Measurements from ENCODE around the gene PRF1. TPM values are rescaled to one million over a fixed set of nuclear protein-coding genes. Genes with fewer than 3 reads are reported as not detected.
"Not testable (repeated sequence)": the region's sequence is repeated elsewhere in the genome, so short reads cannot be mapped to it uniquely, and the experiment has no call there.

PRF1 gene
- total RNA-seq, 1 donor from 2014 or later, result not detected

DNA sequence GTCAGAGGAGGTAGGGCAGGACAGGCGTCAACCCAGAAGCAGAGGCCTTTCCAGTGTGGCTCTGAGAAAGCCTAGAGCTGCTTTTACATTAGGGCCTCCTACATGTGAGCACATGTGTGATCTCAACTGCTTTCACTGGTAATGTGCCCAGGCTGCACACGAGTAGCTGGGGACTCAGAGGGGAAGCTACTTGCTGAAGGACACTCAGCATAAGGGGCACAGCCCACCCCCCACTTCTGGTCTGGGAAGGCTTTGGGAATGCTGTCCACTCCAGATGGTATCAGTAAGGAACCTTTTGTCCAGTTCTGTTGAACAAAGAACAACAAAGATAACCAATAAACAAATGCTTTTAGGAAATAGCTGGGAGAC is 18.9 kb downstream of the PRF1 start:
- no peak for DNase-seq (ENCODE audit: low spot score)
- Mint-ChIP-seq H3K36me3 (ENCODE audit: low read depth) (no peaks in the 10 kb centered on the region), H3K27ac (ENCODE audit: unreplicated experiment) (no peak overlapping the region), H3K4me1 (ENCODE audit: low read depth) (peaks cover 21% of the 10 kb centered on the region), H3K4me3 (ENCODE audit: unreplicated experiment) (no peak overlapping the region), H3K27me3 (ENCODE audit: low read depth) (peaks cover 4% of the 10 kb centered on the region), H3K9me3 (ENCODE audit: low read depth) (no peaks in the 10 kb centered on the region)
- TF ChIP-seq CTCF (IDR thresholded peaks at IDR 0.05), result no peak

GRCh38 chr10:70582793-70583668 is 19.5 kb downstream of the PRF1 start:
- Mint-ChIP-seq H3K4me1 (ENCODE audit: low read depth) (peaks cover 24% of the 10 kb centered on the region), H3K27me3 (ENCODE audit: low read depth) (peaks cover 4% of the 10 kb centered on the region), H3K27ac (ENCODE audit: unreplicated experiment) (no peak overlapping the region), H3K36me3 (ENCODE audit: low read depth) (no peaks in the 10 kb centered on the region), H3K4me3 (ENCODE audit: unreplicated experiment) (no peak overlapping the region), H3K9me3 (ENCODE audit: low read depth) (no peaks in the 10 kb centered on the region)
- TF ChIP-seq CTCF (IDR thresholded peaks at IDR 0.05), result no peak
- DNase-seq (ENCODE audit: low spot score), result no peak

DNA sequence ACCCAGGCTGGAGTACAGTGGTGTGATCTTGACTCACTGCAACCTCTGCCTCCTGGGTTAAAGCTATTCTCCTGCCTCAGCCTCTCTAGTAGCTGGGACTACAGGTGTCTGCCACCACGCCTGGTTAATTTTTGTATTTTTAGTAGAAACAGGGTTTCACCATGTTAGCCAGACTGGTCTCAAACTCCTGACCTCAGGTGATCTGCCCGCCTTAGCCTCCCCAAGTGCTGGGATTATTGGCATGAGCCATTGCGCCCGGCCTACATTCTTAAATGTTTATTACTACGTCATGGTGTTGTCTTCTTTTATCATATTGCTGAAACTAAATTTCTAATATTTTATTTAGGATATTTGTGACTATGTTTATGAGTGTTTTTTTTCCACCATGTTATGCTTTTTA is 21.4 kb downstream of the PRF1 start:
- H3K27me3 Mint-ChIP-seq (ENCODE audit: low read depth); H3K4me3 Mint-ChIP-seq (ENCODE audit: unreplicated experiment); DNase-seq (ENCODE audit: low spot score); H3K9me3 Mint-ChIP-seq (ENCODE audit: low read depth); H3K27ac Mint-ChIP-seq (ENCODE audit: unreplicated experiment); H3K36me3 Mint-ChIP-seq (ENCODE audit: low read depth): not testable (repeated sequence)
- H3K4me1 Mint-ChIP-seq (ENCODE audit: low read depth), result peaks cover 42% of the 10 kb centered on the region

GRCh38 chr10:70579234-70580002 is 23.1 kb downstream of the PRF1 start:
- Mint-ChIP-seq H3K4me3 (ENCODE audit: unreplicated experiment) (no peak overlapping the region), H3K27me3 (ENCODE audit: low read depth) (no peaks in the 10 kb centered on the region), H3K4me1 (ENCODE audit: low read depth) (peaks cover 37% of the 10 kb centered on the region), H3K9me3 (ENCODE audit: low read depth) (no peaks in the 10 kb centered on the region), H3K36me3 (ENCODE audit: low read depth) (no peaks in the 10 kb centered on the region), H3K27ac (ENCODE audit: unreplicated experiment) (no peak overlapping the region)
- no peak for TF ChIP-seq CTCF (IDR thresholded peaks at IDR 0.05)
- DNase-seq (ENCODE audit: low spot score), result no peak

- H3K9me3 Mint-ChIP-seq (ENCODE audit: low read depth), result no peaks in the 10 kb centered on the region
- H3K27ac Mint-ChIP-seq (ENCODE audit: unreplicated experiment), result peak overlapping the region; percentile 33
- TF ChIP-seq CTCF (IDR thresholded peaks at IDR 0.05), result no peak
- H3K27me3 Mint-ChIP-seq (ENCODE audit: low read depth), result no peaks in the 10 kb centered on the region
- H3K4me3 Mint-ChIP-seq (ENCODE audit: unreplicated experiment), result no peak overlapping the region
- H3K4me1 Mint-ChIP-seq (ENCODE audit: low read depth), result peaks cover 34% of the 10 kb centered on the region
- no peaks in the 10 kb centered on the region for H3K36me3 Mint-ChIP-seq (ENCODE audit: low read depth)
- no peak for DNase-seq (ENCODE audit: low spot score)
Measured at GRCh38 chr10:70578371-70578947, 24.1 kb downstream of the PRF1 start.

All from chondrocyte (in vitro differentiated cells).